GM18498 (cell line): ENCODE measurements around the gene RXFP1.

Experiments
- ATAC-seq: cut with Tn5 transposase; IDR thresholded peaks from one replicate; pipeline ENCODE4 v1.9.1; 2021; ENCODE audit warnings: mild to moderate bottlenecking, moderate library complexity; ENCODE audit not compliant: unreplicated experiment

Gene RXFP1

GRCh38 chr4:158521484-158522088 lies at the start of gene RXFP1:
Gene RXFP1, plus strand, starts transcription at chr4:158521882. Its CDS starts 95 bp downstream, at chr4:158521977.
- ATAC-seq = no peak

DNA sequence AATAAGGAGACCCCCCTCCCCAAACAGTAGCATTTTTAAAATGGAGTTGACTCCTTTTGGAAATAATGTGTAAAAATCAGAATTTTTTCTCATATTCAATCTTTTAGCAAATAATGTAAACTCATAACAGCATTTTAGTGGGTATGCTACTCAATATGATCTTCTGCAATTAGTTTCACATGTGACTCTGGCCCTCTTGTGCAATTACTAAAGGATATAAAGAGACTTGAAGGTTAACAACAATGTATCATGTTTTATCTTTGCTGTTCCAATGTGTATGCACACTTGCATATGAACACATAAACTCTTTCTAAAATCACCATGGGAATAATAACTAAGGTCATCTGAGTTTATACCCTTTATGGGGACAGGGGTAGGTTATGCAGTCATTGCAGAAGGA lies 39.9 kb upstream of the RXFP1 start:
- no peak for ATAC-seq

GRCh38 chr4:158484173-158484885 lies 37.4 kb upstream of the RXFP1 start:
- no peak for ATAC-seq

GRCh38 chr4:158490629-158491028 lies 31.1 kb upstream of the RXFP1 start:
- no peak for ATAC-seq

GRCh38 chr4:158492391-158492790 lies 29.3 kb upstream of the RXFP1 start:
- no peak for ATAC-seq

GRCh38 chr4:158496030-158496741 lies 25.5 kb upstream of the RXFP1 start:
- ATAC-seq = no peak

GRCh38 chr4:158500054-158500453 lies 21.6 kb upstream of the RXFP1 start:
- no peak for ATAC-seq

DNA sequence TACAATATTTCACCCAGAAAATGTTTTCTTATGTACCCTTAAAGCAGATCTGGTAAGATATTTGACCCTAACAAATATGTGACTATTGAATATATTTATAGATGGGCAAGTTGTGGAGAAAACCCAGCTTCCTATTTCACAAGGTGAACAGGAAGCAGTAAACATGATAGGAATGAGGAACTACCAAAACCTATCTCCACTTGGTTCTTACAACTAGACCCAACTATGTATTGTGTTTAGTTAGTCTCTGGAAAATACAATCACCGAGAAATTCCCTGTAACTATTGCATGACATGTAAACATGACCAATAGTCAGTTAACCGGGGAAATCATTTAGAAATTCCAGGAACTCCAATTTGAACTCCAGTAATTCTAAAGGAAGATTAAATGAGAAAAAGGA lies 8.4 kb upstream of the RXFP1 start:
- no peak for ATAC-seq

DNA sequence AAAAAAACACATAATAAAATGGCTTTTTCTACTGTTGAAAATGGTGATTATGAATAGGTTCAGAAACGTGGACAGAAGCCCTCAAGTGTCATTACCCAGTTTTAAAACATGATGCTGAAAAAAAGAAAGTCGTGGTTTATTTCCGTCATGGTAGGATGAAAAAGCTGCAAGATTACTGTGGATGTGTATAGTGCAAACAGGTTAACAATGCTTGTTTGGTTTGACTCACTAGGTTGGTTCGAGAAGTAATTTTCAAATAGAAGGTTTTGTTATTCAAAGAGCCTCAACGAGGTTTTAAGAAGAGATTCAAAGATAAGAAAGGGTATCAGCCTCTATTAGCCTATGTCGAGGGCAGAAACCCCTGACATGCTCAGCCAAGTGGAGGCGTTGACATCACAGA lies 2.5 kb upstream of the RXFP1 start:
- ATAC-seq = no peak

DNA sequence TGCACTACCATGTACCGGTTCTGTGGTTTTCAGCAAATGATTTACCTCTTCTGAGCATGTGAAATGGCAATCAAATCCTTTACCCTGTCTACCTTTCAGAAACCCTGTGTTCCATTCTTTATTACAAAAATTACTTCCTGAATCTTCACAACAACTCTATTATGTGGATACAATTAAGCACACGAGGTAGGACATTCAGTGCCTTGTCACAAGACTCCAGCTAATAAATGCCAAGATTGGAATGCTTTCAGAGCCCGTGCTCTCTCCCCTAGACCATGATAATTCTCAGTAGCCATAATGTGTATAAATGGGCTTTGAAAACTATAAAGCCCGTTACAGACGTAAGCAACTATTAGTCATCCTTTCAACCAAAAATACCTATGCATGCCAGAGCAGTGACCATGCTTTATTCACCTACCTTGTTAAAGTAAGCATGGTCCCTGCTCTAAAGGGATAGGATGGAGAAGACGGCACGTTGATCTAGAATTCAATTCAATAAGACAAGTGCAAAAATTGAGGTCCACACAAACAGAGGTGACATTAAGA lies 2.4 kb downstream of the RXFP1 start:
- ATAC-seq = no peak

DNA sequence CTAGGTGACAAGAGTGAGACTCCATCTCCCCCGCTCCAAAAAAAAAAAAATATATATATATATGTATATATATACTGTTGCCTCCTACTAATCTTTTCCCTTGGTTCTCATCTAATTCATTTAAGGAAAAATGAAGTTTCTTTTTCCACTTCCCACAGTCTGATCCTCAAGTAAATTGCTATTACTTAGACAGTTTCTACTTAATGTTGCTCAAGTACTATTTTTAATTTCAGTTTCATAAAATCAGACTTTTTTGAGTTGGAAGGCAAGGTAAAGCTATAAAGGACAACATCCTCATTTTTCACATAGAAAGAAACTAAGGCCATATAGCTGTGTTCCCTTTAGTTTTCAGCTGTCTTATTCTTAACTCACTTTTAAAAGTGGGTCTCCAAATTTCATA lies 5.8 kb downstream of the RXFP1 start:
- ATAC-seq = no peak

DNA sequence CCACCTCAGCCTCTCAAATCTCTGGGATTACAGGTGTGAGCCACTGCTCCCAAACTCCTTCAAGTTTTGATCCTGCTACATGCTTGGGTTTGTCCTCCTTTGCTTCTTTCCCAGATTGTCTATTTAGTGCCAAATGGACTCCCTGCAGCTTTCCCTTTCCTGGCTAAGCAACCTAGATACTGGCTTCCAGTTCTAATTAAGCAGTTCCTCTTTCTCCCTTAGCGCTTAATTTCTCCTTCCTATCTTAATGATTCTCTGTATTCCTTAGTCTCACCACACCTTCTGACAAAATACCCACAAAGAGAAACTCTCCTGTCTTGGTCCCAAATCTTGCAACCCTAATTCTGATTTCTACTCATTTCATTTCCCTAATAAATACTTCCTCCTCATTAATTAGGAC lies 7.8 kb downstream of the RXFP1 start:
- ATAC-seq = no peak

DNA sequence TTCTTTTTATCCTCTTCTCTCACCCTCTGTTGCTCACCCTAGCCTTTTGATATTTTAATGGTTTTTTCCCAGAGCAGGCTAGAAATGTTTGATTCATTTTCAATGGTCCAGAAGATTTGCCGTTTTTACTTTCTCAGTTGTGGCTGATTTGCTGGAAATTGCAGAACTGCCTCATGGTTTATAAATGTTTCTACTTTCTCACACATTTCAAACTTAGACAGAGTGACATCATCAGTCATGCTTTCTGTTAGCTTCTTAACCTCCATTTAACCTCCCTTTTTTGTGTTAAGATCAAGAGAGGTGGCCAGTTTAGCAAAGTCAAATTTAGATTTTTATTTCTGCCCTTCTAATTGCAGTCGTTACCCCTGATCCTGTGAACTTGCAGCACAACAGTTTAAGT lies 8.7 kb downstream of the RXFP1 start:
- ATAC-seq = no peak

- ATAC-seq = no peak
Measured at GRCh38 chr4:158530898-158531297, 9.2 kb downstream of the RXFP1 start.

DNA sequence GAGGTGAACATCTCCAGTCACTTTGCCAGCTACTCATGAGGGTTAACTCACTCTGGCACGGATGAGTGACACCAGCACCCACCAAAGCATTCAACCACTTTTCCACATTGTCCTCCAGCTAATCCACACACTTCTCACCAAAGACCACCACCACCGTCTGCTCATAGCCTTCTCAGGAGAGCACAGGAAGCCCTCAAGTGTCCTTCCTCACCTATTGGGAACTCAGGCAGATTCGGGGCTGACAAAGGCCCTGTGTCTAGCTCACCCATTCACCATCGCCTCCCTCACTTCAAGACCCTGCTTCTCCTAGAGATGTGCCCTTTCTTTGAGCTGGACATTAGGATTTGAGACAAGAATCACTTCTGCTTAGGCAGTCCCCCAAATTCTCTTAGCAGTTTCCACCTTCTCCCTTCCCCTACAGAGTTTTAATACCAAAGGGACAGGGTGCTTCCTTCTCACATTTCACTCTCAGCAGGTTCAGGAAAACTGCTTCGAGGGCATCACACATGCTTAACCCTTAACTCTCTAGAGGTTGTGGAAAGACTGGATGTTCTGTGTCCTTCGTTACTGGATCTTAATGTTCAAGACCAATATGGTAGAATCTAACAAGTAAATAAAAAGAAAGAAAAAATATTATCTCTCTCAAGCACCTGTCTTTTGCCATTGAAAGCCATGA lies 11.0 kb downstream of the RXFP1 start:
- no peak for ATAC-seq

- no peak for ATAC-seq
Measured at GRCh38 chr4:158534727-158535126, 13.0 kb downstream of the RXFP1 start.

GRCh38 chr4:158535130-158535614 lies 13.5 kb downstream of the RXFP1 start:
- ATAC-seq = no peak

DNA sequence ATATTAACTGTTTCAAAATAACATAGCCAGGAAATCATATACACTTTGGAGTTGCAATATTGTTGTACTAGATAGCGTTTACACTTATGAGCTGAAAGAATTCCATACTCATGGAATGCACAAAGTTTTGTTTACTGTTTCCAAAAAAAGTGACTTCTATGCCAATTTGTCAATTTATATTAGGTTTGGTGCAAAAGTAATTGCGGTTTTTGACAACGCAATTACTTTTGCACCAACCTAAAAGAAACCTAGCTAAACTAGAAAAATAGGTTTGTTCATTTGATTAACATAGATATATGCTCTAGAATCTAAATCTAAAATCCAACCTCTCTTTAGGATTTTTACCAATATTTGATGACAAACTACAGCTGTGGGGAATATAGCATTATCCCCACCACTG lies 15.2 kb downstream of the RXFP1 start:
- ATAC-seq = no peak

- ATAC-seq = no peak
Measured at GRCh38 chr4:158538176-158538575, 16.5 kb downstream of the RXFP1 start.

DNA sequence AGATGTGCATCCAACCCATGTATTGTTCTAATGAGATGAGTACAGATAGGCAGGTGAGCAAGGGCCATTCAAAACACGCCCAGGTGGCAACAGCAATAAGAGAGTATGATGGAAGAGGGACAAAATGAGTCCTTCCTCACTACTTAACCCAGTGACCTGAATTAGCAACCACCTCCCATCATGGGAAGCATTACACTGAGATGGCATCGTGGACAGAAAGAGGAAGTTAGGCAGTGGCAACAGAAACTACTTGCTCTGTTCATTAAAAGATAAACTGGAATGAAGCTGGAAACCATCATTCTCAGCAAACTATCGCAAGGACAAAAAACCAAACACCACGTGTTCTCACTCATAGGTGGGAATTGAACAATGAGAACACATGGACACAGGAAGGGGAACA lies 17.2 kb downstream of the RXFP1 start:
- no peak for ATAC-seq
